Thoracic aorta (tissue), 2 donors: Measurements from ENCODE around the gene HMGCL. TPM values are rescaled to one million over a fixed set of nuclear protein-coding genes. Genes with fewer than 3 reads are reported as not detected.

Experiments used
- ATAC-seq: fragments of 150-250 bp; one replicate; pipeline ENCODE4 v1.8.0; 2017; ENCODE audit warnings: low read depth; ENCODE audit not compliant: insufficient number of reproducible peaks, low FRiP score
- DNase-seq: peaks from one replicate; pipeline ENCODE4 v3.0.0-alpha.2; 2020; ENCODE audit warnings: low spot score
- H3K27ac ChIP-seq, 2 donors: fragments of 200-600 bp; sonication (generic); 1 replicate in 1 of 2; 2 replicates in 1 of 2; pipeline ENCODE4 v1.5.1; 2016; ENCODE audit warnings: mild to moderate bottlenecking in 2 of 2, moderate library complexity in 2 of 2
- H3K27me3 ChIP-seq: fragments of 200-600 bp; sonication (generic); replicated peaks from 2 replicates; pipeline ENCODE4 v1.6.0; 2016; ENCODE audit warnings: mild to moderate bottlenecking; ENCODE audit not compliant: insufficient read depth
- H3K36me3 ChIP-seq: fragments of 200-600 bp; sonication (generic); one replicate; pipeline ENCODE4 v1.5.1; 2016
- H3K4me1 ChIP-seq, 2 donors: fragments of 200-600 bp; sonication (generic); 1 replicate in 1 of 2; 2 replicates in 1 of 2; pipeline versions ENCODE4 v1.5.1 to v1.6.0; 2016; ENCODE audit warnings: low read depth in 2 of 2, mild to moderate bottlenecking in 1 of 2; ENCODE audit not compliant: control insufficient read depth in 1 of 2
- H3K4me3 ChIP-seq: fragments of 200-600 bp; sonication (generic); 2 replicates; pipeline ENCODE4 v1.5.1; 2016; ENCODE audit warnings: mild to moderate bottlenecking
- H3K9me3 ChIP-seq: fragments of 200-600 bp; sonication (generic); 2 replicates; pipeline ENCODE4 v1.5.1; 2016
- CTCF ChIP-seq: fragments of 200-600 bp; sonication (generic); IDR thresholded peaks from one replicate; pipeline ENCODE4 v1.5.1; 2019; ENCODE audit warnings: antibody characterized with exemption
- total RNA-seq, 2 donors: library from RNA; depleted of rRNA; stranded (reverse); fragments of >200 nt; gene quantifications; one replicate each; pipeline versions ENCODE4 v1.1.0 to v1.2.3, GENCODE V29; 2016

Gene HMGCL
- total RNA-seq, 2 donors from 2014 or later, result 27.6 to 31.7 TPM

- H3K36me3 ChIP-seq, result peaks cover 35% of the 10 kb centered on the region
- no peaks in the 10 kb centered on the region for H3K27me3 ChIP-seq
- no peak for DNase-seq
- H3K4me1 ChIP-seq, result no peaks in the 10 kb centered on the region
- H3K4me3 ChIP-seq, result no peak overlapping the region
- TF ChIP-seq CTCF, result no peak
- H3K9me3 ChIP-seq, result no peaks in the 10 kb centered on the region
- ATAC-seq, result no peak
- no peak overlapping the region for H3K27ac ChIP-seq
Measured at GRCh38 chr1:23814016-23814415, 11.2 kb downstream of the HMGCL start.

- Histone ChIP-seq H3K36me3 (peaks cover 22% of the 10 kb centered on the region), H3K27me3 (no peaks in the 10 kb centered on the region), H3K4me1 (no peaks in the 10 kb centered on the region)
Measured at GRCh38 chr1:23810818-23811540, 14.2 kb downstream of the HMGCL start.

GRCh38 chr1:23809751-23810171 lies 15.5 kb downstream of the HMGCL start:
- Histone ChIP-seq H3K27me3 (no peaks in the 10 kb centered on the region), H3K4me1 (no peaks in the 10 kb centered on the region), H3K4me3 (no peak overlapping the region), H3K9me3 (no peaks in the 10 kb centered on the region), H3K36me3 (peaks cover 11% of the 10 kb centered on the region), H3K27ac (no peak overlapping the region)
- no peak for DNase-seq
- TF ChIP-seq CTCF, result peak; percentile 36
- ATAC-seq, result peak; percentile 15

More at GRCh38 chr1:23810818-23811540, 14.2 kb downstream of the HMGCL start:
- Histone ChIP-seq H3K9me3 (no peaks in the 10 kb centered on the region), H3K4me3 (no peak overlapping the region), H3K27ac (no peak overlapping the region)
- peak; percentile 42 for TF ChIP-seq CTCF
- ATAC-seq (no peak), DNase-seq (no peak)

- no peak for TF ChIP-seq CTCF
- no peaks in the 10 kb centered on the region for H3K9me3 ChIP-seq
- ATAC-seq (no peak), DNase-seq (no peak)
- H3K27me3 ChIP-seq, result no peaks in the 10 kb centered on the region
- no peak overlapping the region for H3K27ac ChIP-seq
- H3K36me3 ChIP-seq, result peaks cover 3% of the 10 kb centered on the region
- no peak overlapping the region for H3K4me3 ChIP-seq
- no peaks in the 10 kb centered on the region for H3K4me1 ChIP-seq
Measured at GRCh38 chr1:23807453-23807852, 17.8 kb downstream of the HMGCL start.

- H3K36me3 ChIP-seq, result peaks cover 3% of the 10 kb centered on the region
- H3K27me3 ChIP-seq, result no peaks in the 10 kb centered on the region
- H3K4me3 ChIP-seq, result no peak overlapping the region
- H3K27ac ChIP-seq, result no peak overlapping the region
- no peak for TF ChIP-seq CTCF
- H3K4me1 ChIP-seq, result peaks cover 2 to 6% of the 10 kb centered on the region in 2 donors
- no peaks in the 10 kb centered on the region for H3K9me3 ChIP-seq
- ATAC-seq (no peak), DNase-seq (no peak)
Measured at GRCh38 chr1:23806280-23806679, 18.9 kb downstream of the HMGCL start.
